ENCODE results near the gene CREB3L1.

Gene CREB3L1, protein sequence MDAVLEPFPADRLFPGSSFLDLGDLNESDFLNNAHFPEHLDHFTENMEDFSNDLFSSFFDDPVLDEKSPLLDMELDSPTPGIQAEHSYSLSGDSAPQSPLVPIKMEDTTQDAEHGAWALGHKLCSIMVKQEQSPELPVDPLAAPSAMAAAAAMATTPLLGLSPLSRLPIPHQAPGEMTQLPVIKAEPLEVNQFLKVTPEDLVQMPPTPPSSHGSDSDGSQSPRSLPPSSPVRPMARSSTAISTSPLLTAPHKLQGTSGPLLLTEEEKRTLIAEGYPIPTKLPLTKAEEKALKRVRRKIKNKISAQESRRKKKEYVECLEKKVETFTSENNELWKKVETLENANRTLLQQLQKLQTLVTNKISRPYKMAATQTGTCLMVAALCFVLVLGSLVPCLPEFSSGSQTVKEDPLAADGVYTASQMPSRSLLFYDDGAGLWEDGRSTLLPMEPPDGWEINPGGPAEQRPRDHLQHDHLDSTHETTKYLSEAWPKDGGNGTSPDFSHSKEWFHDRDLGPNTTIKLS

DNA sequence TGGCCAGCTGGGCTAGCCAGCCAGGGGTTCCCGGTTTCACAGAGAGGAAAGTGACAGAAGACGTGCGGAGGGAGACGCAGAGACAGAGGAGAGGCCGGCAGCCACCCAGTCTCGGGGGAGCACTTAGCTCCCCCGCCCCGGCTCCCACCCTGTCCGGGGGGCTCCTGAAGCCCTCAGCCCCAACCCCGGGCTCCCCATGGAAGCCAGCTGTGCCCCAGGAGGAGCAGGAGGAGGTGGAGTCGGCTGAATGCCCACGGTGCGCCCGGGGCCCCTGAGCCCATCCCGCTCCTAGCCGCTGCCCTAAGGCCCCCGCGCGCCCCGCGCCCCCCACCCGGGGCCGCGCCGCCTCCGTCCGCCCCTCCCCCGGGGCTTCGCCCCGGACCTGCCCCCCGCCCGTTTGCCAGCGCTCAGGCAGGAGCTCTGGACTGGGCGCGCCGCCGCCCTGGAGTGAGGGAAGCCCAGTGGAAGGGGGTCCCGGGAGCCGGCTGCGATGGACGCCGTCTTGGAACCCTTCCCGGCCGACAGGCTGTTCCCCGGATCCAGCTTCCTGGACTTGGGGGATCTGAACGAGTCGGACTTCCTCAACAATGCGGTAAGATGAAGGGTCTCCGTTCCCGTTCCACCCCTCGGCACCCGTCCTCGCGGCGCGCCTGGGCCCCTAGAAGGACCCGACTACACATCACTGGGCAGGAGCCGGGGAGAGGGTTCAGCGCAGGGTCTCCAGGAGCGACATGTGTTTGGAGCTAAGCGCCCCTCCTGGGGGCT, at the start of gene CREB3L1:
CREB3L1 (plus strand) TSS at position 41 of the 765 bp plus-strand sequence; CDS start at position 491, 450 bp downstream.
- no peak for DNase-seq

GRCh38 chr11:46229230-46229629, 48.2 kb upstream of the CREB3L1 start:
- no peak for DNase-seq

DNA sequence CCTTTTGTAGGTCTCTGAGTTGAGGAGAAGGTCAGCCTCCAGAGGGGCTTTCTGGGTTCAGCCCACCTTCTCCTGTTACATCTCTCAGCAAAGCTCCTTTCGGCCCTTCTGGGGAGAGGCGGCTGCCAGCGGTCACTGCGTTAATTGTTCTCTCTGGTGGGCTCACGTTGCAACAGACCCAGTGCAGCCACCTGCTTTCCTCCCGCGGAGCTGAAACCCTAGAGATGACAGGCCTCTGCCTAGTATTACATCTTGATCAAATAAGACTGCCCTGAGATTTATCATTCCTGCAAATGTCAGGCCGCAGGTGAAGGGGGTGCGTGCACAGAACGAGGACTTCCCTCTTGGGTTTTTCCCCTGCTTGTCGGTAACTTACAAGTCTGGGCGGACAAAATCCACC, 43.2 kb upstream of the CREB3L1 start:
- DNase-seq, result no peak

DNA sequence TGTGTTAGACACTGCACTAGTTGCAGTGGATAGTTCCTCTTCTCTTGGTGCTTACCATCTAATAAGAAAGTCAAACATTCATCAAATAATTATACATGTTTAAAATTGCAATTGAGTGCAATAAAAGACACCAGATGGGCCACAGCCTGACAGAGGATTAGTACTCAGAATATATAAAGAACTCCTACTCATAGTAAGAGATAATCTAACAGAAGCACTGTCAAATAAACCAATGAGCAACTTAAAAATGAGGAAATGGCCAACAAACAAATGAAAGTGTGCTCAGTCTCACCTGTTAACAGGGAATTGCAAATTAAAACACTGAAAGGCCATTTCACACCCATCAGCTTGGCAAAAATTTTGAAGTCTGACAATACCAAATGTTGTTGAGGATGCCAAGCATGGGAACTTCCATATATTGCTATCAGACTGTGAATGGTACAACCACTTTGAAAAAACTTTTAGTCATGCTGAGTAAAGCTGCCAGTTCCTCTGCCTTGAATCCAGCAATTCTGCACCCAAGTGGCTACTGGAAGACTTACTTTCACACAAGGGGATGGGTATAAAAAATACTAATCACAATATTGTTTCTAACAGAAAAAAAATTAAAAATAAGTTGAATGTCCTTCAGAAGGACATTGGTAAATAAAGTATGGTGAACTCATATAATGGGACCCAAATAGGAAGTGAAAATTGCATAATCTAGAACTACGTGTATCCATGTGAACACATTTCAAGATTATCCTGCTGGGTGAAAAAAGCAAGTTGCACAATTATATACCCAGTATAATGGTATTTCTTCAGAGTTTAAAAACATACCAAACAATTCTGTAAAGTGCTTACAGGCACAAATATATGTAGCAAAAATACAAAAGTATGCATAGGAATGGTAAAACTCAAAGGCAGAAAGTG, 41.4 kb upstream of the CREB3L1 start:
- DNase-seq, result no peak

- DNase-seq, result no peak
These were observed 40.6 kb upstream of the CREB3L1 start for GRCh38 chr11:46236918-46237247.

DNA sequence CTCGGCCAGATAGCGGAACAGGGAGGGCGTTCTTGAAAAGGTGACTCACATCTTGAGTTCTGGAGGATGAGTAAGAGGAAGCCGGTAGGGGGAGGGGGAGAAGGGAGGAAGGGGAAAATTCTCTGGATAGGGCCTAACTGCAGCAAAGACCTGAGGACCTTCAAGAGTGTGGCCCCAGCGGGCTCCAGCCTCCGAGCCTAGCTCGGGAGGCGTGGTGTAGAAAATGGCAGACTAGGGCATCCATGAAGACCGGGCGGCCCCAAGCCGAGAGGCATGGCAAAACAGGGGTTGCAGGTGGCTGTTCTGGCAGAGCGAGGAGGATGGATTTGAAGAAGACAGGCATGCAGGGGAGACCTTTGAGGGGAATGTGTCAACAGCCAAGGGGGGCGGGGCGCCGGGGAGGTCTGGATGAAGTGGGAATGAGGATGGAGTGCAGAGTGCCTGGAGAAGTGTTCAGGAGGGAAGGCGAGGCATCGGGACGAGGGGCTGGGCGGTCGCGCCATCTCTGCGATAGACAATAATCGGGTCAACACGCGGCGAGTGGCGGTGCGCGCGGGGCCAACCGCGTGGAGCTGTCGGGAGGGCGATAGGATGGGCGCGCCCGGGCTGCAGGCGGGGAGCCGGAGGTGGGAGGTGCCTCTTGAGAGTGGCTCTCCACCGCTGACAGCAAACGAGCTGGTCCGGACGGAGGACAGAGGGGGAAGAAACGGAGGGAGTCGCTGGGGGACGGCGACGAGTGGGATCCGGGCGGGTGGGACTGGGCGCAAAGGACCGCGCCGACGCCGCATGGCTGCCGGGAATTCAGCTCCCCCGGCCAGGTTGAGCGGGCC, 40.0 kb upstream of the CREB3L1 start:
- peak; percentile 52 for DNase-seq

GRCh38 chr11:46238078-46238966, 39.1 kb upstream of the CREB3L1 start:
- peak; percentile 74 for DNase-seq

DNA sequence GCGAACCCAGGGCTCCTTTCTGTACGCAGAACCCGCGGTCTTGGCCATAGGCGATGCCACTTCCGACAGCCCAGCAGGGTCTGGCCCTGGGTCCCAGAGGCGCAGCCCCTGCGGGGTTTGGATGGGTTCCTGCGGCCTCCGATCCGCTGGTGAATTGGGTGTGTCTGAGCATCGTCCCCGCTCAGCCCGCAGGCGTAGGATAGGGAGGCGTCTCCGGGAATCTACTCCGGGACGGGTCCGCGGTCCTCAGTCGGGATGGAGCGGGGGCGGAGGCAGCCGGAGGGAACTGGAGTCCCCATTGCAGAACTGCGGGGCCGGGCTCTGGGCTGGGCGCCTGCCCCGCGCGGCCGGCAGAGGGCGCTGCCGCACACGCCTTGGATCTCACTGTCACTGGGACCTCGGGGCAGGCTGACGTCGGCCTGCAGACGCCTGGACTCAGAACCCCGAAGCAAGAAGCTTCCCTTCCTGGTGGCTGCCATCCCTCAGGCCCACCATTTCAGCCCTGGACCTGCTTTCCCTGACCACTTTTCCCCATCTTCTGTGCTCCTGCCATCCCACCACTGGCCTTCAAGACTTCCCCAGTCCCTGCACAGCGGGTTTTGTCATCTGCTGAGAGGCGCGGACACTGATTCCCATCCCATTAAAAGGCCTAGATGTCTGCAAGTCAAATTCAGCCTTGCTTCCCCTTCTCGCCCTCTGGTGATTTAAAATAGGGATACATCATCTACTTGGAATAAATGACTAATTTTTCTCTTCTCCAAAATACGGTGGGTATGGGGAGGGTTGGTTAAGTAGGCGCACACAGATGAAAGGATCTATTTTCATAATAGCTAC, 38.3 kb upstream of the CREB3L1 start:
- peak; percentile 80 for DNase-seq

DNA sequence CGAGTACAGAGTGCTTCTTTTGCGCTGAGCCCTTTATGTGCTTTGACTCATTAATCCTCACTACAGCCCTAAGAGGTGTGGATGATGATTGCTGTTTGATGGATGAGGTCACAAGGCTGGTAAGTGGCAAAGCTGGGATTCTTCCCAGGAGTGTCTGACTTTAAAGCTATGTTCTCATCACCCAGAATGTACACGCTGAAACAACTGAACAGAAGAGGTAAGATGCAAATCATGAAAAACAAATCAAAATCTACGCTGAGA, 37.7 kb upstream of the CREB3L1 start:
- no peak for DNase-seq

- DNase-seq, result no peak
These were observed 37.1 kb upstream of the CREB3L1 start for GRCh38 chr11:46240371-46240770.

- no peak for DNase-seq
These were observed 36.6 kb upstream of the CREB3L1 start for GRCh38 chr11:46240861-46241260.

- no peak for DNase-seq
These were observed 35.2 kb upstream of the CREB3L1 start for GRCh38 chr11:46242041-46242951.

- DNase-seq, result peak; percentile 92
These were observed 34.3 kb upstream of the CREB3L1 start for GRCh38 chr11:46242952-46243795.

DNA sequence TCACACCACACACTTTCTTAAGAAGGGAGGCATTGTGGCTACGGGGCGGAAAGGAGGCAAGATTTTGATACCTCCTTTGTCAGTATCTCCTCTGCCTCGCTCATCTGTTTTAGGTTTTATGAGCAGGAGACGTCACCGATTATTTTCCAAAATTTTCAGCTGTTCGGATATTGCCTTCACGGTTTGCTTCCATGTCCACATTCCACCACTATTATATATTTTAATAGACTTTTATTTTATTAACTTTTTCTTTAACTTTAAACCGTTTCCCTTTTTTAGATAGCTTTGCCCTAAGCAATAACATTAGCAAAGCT, 33.7 kb upstream of the CREB3L1 start:
- DNase-seq, result no peak

- no peak for DNase-seq
These were observed 30.9 kb upstream of the CREB3L1 start for GRCh38 chr11:46246521-46246920.

DNA sequence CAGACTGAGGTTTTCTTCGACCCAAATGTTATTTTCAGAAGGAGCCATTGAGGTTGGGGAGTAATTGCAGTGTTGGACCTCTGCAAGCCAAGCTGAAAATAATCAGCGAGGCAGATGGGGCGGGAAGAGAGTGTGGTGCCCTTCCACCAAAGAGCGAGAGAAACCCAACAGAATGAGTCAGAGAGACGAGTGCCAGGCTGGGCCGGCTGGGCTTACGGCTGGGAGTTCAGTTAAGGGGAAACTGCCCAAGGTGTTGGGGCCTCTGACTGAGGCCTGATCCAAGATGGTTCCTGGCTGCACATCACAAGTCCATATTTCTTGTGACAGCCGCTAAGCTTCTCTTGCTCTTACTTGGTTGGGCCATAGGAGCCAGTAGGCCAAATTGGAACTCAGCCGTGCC, 30.4 kb upstream of the CREB3L1 start:
- DNase-seq, result no peak

GRCh38 chr11:46247659-46248058, 29.8 kb upstream of the CREB3L1 start:
- peak; percentile 28 for DNase-seq

Measured in stimulated activated CD4-positive, alpha-beta T cell treated with anti-CD3 and anti-CD28 coated beads, Interleukin-4, amount 100 ng/mL, for 1 hour (primary cell).